NB4 (cell line): ENCODE data around the gene GNG13.

Source experiments
- MYC ChIP-seq: IDR thresholded peaks from 2 replicates; pipeline ENCODE4 v1.6.1; 2011; ENCODE audit warnings: low read depth, low read length
- POLR2A ChIP-seq: IDR thresholded peaks from 2 replicates; pipeline ENCODE4 v1.6.1; 2011; ENCODE audit warnings: mild to moderate bottlenecking; ENCODE audit not compliant: insufficient read length; ENCODE audit errors: extremely low read depth
- TF ChIP-seq, protein P1 (sequence below): IDR thresholded peaks from one replicate; pipeline ENCODE4 v1.5.1; 2012; ENCODE audit warnings: low read depth, low read length
- TF ChIP-seq, protein P2 (sequence below): IDR thresholded peaks from 2 replicates; pipeline ENCODE4 v1.6.1; 2011; ENCODE audit warnings: low read depth, low read length

DNA sequence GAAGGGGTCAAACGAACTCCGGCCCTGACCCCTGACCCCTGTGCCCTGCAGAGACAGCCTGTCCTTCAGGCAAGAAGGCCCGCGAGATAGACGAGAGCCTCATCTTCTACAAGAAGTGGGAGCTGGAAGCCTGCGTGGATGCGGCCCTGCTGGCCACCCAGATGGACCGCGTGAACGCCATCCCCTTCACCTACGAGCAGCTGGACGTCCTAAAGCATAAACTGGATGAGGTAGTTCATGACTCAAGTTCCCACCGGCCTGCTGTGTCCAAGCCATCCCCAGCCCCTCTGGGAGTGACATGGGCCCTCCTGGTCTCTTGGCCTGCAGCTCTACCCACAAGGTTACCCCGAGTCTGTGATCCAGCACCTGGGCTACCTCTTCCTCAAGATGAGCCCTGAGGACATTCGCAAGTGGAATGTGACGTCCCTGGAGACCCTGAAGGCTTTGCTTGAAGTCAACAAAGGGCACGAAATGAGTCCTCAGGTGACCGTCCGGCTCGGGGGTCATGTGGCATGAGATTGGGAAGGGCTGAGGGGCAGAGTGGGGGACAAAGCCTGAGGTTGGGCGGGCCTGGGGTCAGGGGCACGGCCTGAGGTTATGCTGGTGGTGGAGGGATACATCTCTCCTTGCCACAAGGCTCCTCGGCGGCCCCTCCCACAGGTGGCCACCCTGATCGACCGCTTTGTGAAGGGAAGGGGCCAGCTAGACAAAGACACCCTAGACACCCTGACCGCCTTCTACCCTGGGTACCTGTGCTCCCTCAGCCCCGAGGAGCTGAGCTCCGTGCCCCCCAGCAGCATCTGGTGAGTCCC, 34.3 kb downstream of the GNG13 start:
- TF ChIP-seq, protein P1, sequence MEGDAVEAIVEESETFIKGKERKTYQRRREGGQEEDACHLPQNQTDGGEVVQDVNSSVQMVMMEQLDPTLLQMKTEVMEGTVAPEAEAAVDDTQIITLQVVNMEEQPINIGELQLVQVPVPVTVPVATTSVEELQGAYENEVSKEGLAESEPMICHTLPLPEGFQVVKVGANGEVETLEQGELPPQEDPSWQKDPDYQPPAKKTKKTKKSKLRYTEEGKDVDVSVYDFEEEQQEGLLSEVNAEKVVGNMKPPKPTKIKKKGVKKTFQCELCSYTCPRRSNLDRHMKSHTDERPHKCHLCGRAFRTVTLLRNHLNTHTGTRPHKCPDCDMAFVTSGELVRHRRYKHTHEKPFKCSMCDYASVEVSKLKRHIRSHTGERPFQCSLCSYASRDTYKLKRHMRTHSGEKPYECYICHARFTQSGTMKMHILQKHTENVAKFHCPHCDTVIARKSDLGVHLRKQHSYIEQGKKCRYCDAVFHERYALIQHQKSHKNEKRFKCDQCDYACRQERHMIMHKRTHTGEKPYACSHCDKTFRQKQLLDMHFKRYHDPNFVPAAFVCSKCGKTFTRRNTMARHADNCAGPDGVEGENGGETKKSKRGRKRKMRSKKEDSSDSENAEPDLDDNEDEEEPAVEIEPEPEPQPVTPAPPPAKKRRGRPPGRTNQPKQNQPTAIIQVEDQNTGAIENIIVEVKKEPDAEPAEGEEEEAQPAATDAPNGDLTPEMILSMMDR, result no peak
- TF ChIP-seq, protein P2, sequence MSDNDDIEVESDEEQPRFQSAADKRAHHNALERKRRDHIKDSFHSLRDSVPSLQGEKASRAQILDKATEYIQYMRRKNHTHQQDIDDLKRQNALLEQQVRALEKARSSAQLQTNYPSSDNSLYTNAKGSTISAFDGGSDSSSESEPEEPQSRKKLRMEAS, result no peak
- TF ChIP-seq MYC (no peak), POLR2A (no peak)
